CMK (cell line): ENCODE data around the gene ZBTB5.
"Not testable (repeated sequence)": the region's sequence is repeated elsewhere in the genome, so short reads cannot be mapped to it uniquely, and the experiment has no call there.

ENCODE experiments used
- DNase-seq: peaks from one replicate; pipeline ENCODE4 v3.0.0-alpha.2; 2010; ENCODE audit warnings: low read depth

Gene ZBTB5, protein sequence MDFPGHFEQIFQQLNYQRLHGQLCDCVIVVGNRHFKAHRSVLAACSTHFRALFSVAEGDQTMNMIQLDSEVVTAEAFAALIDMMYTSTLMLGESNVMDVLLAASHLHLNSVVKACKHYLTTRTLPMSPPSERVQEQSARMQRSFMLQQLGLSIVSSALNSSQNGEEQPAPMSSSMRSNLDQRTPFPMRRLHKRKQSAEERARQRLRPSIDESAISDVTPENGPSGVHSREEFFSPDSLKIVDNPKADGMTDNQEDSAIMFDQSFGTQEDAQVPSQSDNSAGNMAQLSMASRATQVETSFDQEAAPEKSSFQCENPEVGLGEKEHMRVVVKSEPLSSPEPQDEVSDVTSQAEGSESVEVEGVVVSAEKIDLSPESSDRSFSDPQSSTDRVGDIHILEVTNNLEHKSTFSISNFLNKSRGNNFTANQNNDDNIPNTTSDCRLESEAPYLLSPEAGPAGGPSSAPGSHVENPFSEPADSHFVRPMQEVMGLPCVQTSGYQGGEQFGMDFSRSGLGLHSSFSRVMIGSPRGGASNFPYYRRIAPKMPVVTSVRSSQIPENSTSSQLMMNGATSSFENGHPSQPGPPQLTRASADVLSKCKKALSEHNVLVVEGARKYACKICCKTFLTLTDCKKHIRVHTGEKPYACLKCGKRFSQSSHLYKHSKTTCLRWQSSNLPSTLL

DNA sequence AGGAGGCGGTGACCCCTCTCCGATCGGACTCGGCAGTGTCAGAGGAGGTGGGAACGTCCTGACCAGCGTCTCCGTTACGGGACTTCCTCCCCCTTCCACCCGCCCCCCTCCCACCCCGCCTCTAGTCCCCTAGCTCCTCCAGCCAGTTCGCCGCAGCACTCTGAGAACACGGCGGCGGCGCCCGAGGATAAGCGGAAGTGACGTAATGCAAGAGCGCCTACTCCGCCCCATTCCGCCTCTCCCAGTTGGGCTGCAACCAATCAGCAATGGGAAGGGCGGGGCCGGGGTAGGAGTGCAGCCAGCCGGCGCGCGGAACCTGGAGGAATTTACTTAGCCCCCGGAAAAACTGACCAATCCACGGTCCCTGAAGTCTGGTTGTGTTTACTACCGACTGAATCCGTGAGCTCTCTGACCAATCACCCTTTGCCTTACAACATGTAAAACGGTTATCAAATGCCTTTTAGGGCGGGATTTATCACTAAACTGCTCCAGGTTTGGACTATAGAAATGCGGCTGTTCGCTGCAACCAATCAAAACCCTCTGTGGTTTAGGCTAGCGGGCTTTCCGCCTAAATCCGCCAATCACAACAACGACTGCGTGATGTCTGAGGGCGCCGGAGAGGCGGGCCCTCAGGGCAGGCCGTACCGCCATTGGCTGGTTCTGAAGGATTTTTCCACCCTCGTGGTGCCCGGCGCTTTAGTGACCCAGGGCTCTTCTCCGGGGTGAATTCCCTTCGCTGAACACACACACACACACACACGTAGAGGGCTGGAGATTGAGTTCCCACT lies at the start of gene ZBTB5:
ZBTB5 (minus strand) TSS at position 202 of the 788 bp plus-strand sequence. CDS start 22,899 bp downstream, outside the sequence.
- peak; percentile 97 for DNase-seq

DNA sequence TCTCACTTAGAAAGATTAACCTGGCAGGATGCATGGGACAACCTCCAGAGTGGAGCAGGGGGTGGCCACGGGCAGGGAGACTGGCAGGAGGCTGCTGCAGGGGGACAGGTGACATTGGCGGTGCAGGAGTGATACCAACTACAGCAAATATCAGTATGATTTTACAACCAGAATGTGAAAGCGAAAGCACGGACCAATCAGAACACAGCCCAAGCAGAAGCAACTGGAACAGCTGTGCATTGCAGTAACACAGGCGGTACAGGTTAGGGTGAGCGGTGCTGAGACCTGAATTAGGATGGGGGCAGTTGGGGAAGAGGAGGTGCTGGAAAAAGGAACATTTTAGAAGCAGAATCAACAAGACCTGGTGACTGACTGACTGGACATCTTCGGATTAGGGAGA lies 49.7 kb upstream of the ZBTB5 start:
- DNase-seq = no peak

DNA sequence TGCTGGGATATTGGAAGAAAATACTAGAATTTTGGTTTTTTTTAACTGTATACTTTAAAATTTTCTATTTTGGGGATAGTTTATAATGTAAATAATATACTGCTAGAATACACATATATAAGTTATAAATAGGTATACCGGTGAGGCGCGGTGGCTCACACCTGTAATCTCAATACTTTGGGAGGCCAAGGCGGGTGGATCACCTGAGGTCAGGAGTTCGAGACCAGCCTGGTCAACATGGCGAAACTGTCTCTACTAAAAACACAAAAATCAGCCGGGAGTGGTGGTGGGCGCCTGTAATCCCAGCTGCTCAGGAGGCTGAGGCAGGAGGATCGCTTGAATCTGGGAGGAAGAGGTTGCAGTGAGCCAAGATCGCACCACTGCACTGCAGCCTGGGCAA lies 49.2 kb upstream of the ZBTB5 start:
- not testable (repeated sequence) for DNase-seq

DNA sequence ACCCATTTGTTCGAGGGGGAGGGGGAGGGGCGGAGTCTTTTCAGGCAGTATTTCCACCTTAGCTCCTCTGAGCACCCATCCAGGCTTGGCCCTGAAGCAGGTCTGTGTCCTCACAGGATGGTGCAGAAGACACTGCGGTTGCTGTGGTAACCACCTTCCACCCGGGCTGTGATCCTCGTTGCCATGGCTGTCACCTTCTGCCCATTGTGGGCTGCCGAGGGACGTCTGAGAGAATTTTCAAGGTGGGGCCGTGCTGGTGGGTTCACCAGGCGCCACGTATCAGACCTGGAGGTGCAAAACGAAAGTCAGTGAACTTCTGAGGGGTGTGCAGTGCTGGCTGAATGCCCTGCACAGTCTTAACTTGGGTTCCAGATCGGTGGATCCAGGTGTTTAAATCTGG lies 47.2 kb upstream of the ZBTB5 start:
- DNase-seq = no peak

DNA sequence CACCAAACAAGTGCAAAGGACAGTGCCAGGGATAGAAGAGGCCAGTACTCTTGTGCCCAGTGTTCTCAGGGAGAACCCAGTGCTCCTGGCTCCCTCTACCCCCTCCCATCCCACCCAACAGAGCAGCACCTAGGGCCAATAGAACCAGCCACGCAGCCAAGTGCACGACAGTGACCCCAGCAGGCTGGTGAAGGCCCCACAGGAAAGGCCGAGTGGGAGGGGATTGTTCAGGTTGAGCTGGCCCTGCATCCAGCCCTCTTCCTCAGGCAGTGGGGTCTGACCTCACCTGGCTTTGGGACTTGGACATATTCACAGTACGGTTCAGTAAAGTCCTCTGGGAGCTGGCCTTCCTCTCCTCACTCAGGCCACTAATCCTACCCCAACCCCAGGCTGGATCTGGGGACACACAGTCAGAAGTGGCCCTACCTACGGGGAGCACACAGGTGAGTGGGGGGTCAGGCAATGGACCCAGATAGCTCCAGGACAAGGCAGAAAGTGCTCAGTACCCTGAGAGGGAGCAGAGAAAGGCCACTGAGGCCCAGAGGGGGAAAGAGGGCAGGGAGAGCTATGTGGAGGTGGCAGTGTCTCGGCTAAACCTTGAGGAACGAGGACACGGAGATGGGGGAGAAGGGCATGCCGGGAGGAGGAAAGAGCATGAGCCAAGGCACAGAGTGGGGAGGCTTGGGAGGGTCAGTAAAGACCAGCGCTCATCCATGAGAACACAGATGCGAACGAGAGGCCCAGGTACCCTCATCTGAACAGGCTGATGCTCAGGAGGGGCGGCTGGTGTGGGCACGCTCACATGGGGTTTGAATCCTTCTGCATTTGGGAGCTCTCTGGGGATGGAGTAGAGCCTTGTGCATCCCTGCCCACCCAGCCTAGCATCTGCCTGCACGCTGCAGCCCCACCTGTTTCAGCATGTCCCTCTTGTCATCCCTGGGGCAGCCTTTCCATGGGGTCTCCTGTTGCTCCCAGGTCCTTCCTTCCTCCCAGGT lies 46.1 kb upstream of the ZBTB5 start:
- no peak for DNase-seq

DNA sequence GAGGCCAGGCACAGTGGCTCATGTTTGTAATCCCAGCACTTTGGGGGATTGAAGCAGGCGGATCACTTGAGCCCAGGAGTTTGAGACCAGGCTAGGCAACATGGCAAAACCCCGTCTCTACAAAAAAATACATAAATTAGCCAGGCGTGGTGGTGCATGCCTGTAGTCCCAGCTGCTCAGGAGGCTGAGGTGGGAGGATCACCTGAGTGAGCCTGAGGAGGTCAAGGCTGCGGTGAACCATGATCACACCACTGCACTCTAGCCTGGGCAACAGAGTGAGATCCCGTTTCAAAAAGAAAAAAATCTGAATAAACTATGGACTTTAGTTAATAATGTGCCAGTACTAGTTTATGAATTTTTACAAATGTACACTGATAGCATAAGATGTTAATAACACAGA lies 44.8 kb upstream of the ZBTB5 start:
- DNase-seq = not testable (repeated sequence)

DNA sequence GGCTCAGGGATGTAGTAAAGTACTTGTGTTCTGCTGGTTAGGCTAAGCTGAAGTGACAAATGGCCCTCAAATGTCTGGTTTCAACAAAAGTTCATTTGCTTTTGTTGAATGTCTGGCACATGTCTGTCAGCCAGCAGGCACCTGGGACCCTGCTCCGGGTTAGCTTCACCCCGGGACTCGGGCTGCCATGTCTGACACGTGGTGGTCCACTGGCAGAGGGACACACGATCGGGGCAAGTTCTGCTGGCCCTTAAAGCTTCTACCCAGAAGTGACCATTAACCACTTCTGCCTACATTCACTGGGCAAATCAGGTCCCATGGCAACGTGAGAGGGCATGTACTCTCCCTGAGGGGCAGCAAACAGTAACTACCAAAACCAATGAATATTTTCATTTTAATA lies 44.3 kb upstream of the ZBTB5 start:
- no peak for DNase-seq

DNA sequence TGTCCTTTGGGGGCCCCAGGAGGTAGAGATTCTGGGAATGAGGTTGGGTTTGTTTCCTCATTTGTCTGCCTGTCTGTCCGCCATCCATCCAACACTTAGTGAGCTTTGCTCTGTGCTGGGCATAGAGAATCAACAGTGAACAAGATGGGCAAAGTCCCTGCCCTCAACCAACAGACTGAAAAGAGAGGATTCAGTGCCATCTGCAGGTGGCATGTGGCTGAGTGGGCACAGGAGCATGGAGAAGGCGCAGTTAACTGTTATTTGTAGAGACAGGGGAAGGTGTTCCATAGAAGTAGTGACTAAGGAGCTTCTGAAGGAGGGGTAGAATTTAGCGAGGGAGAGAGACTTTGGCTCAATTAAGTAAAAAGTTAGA lies 43.6 kb upstream of the ZBTB5 start:
- no peak for DNase-seq

DNA sequence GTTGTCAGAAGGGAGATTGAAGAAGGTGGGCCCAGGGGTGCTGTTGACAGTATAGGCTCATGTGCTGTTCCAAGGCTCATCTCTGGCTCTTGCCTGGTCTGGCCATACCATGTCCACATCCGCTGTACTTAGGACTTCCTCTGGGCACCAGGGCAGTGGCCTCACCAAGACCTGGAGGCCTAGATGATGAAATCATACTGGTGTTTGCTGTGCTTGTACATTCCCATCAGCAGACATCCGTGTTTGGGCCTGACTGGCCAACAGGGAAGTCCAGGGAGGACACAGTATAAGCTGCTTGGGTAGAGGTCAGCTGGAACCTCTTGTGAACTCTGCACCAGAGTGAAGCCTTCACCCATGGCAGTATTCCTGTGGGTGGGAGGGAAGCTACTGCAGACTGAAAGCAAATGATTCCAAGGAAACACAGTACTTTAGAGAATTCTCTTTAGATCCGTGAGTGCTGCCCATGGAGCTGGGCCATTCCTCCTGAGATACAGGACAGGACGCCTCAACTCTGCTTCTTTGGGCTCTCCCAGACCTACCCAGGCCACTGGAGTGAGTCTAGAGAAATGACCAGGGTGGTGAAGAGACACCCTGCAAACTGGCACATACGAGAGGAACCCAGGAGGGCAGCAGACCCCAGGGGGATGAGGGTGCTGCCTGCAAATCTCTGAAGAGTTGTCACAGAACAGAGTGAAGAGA lies 43.0 kb upstream of the ZBTB5 start:
- no peak for DNase-seq

DNA sequence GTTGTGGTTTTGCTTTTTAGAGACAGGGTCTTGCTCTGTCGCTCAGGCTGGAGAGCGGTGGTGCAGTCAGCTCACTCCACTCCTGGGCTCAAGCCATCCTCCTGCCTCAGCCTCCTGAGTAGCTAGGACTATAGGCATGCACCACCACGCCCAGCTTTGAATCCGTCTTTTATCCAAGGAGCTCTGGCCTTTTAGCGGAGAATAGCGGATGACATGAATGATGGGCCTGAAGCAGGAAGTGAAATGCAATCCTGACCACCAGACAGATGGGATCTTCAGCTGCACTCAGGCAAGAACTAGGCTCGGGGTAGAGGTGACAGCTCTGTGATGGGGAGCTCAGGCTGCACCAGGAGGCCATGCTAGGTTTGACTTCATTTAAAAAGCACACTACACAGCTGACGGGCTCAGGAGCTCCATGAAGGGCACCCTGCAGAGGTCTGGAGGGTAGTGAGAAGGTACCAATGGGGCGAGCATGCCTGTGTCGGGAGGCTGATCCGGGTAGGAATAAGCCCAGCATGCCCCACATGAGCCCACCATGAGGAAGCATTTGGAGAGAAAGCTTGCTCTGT lies 42.4 kb upstream of the ZBTB5 start:
- no peak for DNase-seq

DNA sequence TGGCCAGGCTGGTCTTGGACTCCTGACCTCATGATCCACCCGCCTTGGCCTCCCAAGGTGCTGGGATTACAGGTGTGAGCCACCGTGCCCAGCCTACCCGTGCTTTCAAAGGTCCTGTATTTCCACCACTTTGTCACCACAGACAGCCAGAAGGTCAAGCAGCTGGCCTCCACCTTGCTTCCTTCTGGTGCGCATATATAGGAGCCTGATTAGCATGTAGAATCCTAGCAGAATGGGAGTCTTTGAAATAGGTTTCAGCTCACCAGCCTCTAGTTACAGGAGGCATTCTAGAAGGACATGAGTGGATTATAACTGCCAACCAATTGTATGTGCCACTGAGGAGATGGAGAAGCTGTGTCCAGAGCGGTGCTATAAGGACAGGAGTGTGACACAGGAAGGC lies 39.4 kb upstream of the ZBTB5 start:
- no peak for DNase-seq

DNA sequence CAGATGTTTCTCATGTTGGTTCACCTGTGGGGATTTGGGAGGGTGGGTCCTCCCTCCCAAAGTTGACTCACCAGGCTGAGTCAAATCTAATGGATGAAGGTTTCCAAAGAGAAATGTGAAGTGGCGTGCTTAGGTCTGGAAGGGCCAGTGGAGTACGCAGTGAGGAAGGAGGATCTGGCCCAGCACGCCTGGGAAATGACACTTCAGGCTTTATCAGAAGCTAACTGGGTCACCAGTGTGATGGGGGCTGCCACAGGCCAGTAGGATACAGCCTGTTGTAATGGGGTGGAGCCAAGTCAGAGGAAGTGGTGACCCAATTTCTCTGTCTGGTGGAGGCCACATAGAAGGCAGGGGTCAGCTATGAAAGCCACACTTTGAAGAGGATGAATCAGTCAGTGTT lies 38.5 kb upstream of the ZBTB5 start:
- no peak for DNase-seq

DNA sequence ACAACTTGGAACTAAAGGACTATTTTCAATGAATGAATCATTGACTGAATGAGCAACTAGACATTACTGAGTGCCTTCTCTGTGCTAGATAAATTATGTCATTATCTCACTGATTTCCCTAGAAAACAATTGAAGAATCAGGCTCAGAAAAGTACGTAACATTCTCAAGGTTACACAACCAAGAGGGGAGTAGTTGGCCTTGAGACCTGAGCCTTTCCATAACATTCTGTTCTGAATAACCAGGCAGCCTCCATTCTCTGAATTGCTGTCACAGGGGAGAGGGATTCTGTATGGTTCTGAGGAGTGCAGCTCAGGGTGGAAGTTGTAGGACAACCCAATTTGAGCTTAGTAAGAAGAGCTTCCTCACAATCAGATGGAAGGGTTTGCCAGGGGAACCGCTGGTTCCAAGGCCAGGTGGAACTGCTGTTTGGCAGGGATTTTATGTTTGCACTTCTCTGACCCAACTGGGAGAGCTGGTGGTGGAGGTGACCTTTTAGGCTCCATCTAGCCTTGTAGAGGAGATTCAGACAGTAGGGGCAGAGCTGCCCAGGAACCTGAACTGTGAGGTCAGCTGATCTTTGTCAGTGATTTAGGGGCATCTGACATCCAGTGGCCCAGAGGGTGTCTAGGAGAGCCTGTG lies 36.8 kb upstream of the ZBTB5 start:
- no peak for DNase-seq

DNA sequence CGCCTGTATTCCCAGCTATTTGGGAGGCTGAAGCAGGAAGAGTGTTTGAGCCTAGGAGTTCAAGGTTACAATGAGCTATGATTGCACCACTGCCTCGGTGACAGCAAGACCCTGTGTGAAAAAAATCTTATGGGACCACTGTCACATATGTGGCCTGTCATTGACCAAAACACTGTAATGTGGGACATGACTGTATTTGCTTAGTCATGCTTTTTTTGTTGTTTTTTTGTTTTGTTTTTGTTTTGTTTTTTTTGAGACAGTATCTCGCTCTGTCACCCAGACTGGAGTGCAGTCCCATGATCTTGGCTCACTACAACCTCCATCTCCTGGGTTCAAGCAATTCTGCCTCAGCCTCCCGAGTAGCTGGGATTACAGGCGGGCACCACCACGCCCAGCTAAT lies 34.0 kb upstream of the ZBTB5 start:
- DNase-seq = no peak

DNA sequence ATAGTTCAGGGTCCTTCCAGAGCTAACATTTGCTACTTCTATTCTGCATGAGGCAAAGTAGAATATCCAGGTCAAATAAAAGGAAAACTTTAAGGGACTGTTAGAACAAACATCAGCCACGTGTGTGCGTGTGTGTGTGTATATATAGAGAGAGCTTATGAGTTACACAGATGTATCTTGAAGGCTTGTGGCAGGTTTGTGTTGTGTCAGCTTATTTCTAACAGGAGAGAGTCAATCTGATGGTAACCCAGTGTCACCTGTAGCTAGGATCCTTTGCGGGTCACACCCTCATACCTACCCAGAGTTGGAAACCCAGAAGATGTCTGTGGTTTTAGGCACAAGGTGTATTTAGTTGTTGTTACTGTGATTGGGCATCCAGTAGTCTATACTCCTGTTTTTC lies 33.2 kb upstream of the ZBTB5 start:
- DNase-seq = no peak

DNA sequence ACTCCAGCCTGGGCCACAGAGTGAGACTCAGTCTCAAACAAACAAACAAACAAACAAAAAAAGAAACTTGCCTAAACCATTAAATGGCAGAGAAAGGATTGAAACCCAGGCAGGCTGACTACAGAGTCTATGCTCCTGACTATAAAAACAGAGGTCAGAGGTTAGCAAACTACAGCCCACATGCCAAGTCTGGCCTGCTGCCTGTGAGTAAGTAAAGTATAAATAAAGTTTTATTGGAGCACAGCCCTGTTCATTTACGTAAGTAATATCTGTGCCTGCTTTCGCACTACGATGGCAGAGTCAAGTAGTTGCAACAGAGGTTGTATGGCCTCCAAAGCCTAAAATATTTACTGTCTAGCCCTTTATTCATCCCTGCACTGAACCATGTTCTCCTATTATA lies 32.1 kb upstream of the ZBTB5 start:
- DNase-seq = no peak

DNA sequence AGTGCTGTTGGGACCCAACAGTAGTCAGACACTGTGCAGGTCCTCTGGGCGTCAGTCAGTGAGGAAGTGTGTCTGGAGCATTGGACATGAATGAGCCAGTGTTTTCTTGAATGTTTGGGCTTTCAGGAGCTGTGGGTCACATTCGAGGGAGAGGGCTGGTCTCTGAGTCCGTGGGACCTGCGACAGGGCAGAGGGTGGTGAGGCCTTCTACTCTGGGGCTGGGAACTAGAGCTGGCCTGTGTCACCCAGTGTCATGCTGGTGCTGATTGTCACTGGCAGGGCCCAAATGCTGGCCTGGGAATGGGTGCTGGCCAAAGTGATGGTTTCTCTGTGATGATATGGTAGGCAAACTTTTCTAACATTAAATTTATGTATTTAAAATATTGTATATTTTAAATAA lies 30.8 kb upstream of the ZBTB5 start:
- no peak for DNase-seq

DNA sequence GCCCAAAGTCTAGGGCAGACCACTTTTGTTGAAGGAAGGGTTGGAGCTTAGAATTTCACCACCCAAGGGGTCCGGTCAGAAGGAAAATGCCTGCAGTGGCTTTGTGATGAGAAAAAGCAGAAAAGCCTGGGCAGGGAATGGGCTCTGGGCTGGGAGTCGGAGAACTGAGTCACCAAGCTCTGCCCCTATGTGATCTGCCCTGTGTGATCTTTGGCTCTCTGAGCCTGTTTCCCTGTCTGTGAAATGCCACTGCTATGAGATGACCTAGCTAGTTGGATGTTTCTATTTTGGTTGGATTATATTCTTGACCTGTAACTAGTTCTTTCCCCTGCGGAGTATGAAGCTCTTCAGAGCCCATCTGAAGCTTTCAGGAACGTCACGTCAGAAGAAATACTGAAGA lies 30.3 kb upstream of the ZBTB5 start:
- no peak for DNase-seq

DNA sequence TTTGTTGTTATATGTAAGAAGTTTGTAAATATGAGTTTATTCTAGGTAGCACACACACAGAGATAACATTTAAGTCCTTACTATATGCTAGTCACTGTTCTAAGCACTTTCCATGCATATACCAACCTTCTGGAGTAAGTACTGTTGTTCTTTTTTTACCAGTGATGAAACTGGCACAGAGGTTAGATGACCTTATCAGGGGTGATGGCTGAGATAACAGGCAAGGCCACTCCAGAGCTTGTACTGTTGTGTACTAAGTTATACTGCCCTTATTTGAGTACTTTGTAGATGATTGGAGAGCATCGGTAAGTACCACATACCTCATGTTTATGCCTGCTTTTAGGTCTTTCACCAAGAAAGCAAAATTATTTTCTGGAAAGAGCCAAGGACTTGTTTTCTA lies 26.7 kb upstream of the ZBTB5 start:
- DNase-seq = no peak
